ENCODE results near the gene S100A13. TPM values are rescaled to one million over a fixed set of nuclear protein-coding genes. Genes with fewer than 3 reads are reported as not detected.

Gene S100A13
- total RNA-seq, 1 experiment from 2014 or later: 111 TPM

DNA sequence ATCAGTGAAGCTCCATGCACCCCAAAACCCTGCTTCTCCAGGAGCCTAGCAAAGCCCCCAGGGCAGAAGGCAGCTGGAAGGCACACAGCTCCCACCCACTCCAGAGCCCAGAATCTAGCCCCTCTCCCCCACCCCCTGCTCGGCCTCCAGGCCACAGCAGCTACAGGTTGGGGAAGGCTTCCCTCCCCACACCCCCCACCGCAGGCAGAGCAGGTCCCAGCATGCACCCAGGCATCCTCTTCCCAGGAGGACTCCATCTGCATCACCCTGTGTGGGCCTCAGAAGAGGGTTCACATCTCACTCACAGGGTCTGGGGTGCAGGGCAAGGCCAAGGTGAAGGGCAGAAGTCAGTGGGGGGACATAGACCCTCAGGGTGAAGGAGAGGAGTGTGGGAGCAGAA lies 11.9 kb downstream of the S100A13 start:
- H3K4me1 ChIP-seq (ENCODE audit: control insufficient read depth, insufficient read depth, low read length): peaks cover 23% of the 10 kb centered on the region
- H3K4me3 ChIP-seq (ENCODE audit: low read depth in 2 of 2, low read length in 2 of 2): no peak overlapping the region
- in situ Hi-C loops (cut with HindIII; ENCODE audit: low pct_unique_long_range_greater_than_20kb, low sequenced_read_pairs): loop anchor here (25.0 kb wide), 1 partner anchor 253 kb away; the partner anchor contains the start of gene S100A9

DNA sequence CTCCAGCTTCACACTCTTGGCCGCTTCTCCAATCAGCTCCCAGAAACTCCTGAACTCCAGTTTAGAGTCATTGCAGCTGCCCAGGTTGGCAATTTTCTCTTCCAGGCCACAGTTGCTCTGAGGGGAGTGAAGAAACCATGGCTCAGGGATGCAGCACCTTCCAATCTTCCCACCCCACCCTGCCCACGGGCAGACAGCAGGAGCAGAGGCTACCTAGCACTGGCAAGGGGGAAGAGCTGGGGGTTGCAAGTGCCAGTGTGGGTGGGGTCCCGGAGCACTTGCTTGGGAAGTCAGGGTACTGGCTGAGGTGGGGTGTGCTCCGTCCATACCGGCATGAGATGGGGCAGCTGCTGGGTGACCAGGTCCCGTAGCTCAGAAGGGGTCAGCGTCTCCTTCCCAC lies 12.4 kb downstream of the S100A13 start:
- in situ Hi-C loops (cut with HindIII; ENCODE audit: low pct_unique_long_range_greater_than_20kb, low sequenced_read_pairs): loop anchor here (25.0 kb wide), 1 partner anchor 253 kb away; the partner anchor contains the start of gene S100A9
- no peaks in the 10 kb centered on the region for H3K36me3 ChIP-seq (ENCODE audit: control insufficient read depth, insufficient read depth, low read length)
- H3K4me1 ChIP-seq (ENCODE audit: control insufficient read depth, insufficient read depth, low read length): peaks cover 28% of the 10 kb centered on the region
- no peak overlapping the region for H3K4me3 ChIP-seq (ENCODE audit: low read depth in 2 of 2, low read length in 2 of 2)
- H3K27me3 ChIP-seq (ENCODE audit: control insufficient read depth, insufficient read depth, low read length): no peaks in the 10 kb centered on the region
- DNase-seq (ENCODE audit: low read depth, low spot score) (no peak), ATAC-seq (no peak)
- POLR2A ChIA-PET: interaction anchor here (1.6 to 1.9 kb wide), 2 partner anchors 13 to 19 kb away, joined by 5 read pairs; partner anchors contain the start of genes CHTOP and S100A13
- TF ChIP-seq POLR2AphosphoS5 (IDR thresholded peaks at IDR 0.05; ENCODE audit: low read depth, low read length) (no peak), CTCF (IDR thresholded peaks at IDR 0.05) (no peak), REST (IDR thresholded peaks at IDR 0.05; ENCODE audit: insufficient read depth in 1 of 2, low read depth in 2 of 2, low read length in 1 of 2) (no peak), SIN3A (IDR thresholded peaks at IDR 0.05; ENCODE audit: borderline replicate concordance, insufficient read depth, low read depth, low read length) (no peak), TCF7L2 (IDR thresholded peaks at IDR 0.05; ENCODE audit: low read depth, low read length) (no peak)
- no peaks in the 10 kb centered on the region for H3K9me3 ChIP-seq (ENCODE audit: control insufficient read depth, insufficient read depth, low read depth, low read length)
- no peak overlapping the region for H3K27ac ChIP-seq (ENCODE audit: low read length)
- CTCF ChIA-PET: interaction anchor here (1.2 to 1.6 kb wide), 3 partner anchors 9 to 81 kb away, joined by 3 to 4 read pairs (median 3); partner anchors contain the start of gene S100A13
- BruUV-seq (replicated peaks): no TSS peak
- intact Hi-C loops (cut with micrococcal nuclease; ENCODE audit: unreplicated experiment): loop anchor here (5.0 kb wide), 1 partner anchor 103 kb away; no protein-coding TSS in a partner anchor

More for the DNA sequence above, 11.9 kb downstream of the S100A13 start:
- ChIA-PET POLR2A (interaction anchor here (1.0 to 1.9 kb wide), 2 partner anchors 12 to 19 kb away, joined by 4 to 5 read pairs; partner anchors contain the start of gene S100A13), CTCF (interaction anchor here (1.2 kb wide), 1 partner anchor 82 kb away, joined by 3 read pairs; no protein-coding TSS in a partner anchor)
- ATAC-seq (no peak), DNase-seq (ENCODE audit: low read depth, low spot score) (no peak)
- H3K36me3 ChIP-seq (ENCODE audit: control insufficient read depth, insufficient read depth, low read length): no peaks in the 10 kb centered on the region
- H3K27me3 ChIP-seq (ENCODE audit: control insufficient read depth, insufficient read depth, low read length): no peaks in the 10 kb centered on the region
- TF ChIP-seq CTCF (IDR thresholded peaks at IDR 0.05) (no peak), POLR2AphosphoS5 (IDR thresholded peaks at IDR 0.05; ENCODE audit: low read depth, low read length) (no peak), SIN3A (IDR thresholded peaks at IDR 0.05; ENCODE audit: borderline replicate concordance, insufficient read depth, low read depth, low read length) (no peak), REST (IDR thresholded peaks at IDR 0.05; ENCODE audit: insufficient read depth in 1 of 2, low read depth in 2 of 2, low read length in 1 of 2) (no peak), TCF7L2 (IDR thresholded peaks at IDR 0.05; ENCODE audit: low read depth, low read length) (no peak)
- H3K9me3 ChIP-seq (ENCODE audit: control insufficient read depth, insufficient read depth, low read depth, low read length): no peaks in the 10 kb centered on the region
- intact Hi-C loops (cut with micrococcal nuclease; ENCODE audit: unreplicated experiment): loop anchor here (5.0 kb wide), 1 partner anchor 103 kb away; no protein-coding TSS in a partner anchor
- H3K27ac ChIP-seq (ENCODE audit: low read length): no peak overlapping the region
- BruUV-seq (replicated peaks): no TSS peak

All from Panc1 (cell line).